ENCODE data around the gene PLD2. TPM values are rescaled to one million over a fixed set of nuclear protein-coding genes. Genes with fewer than 3 reads are reported as not detected.
A peak's percentile ranks its signal among the peaks of the same experiment; 100 is the strongest.
"Not testable (repeated sequence)": the region's sequence is repeated elsewhere in the genome, so short reads cannot be mapped to it uniquely, and the experiment has no call there.

PLD2 gene
- total RNA-seq, 1 donor from 2014 or later: 61.4 TPM

GRCh38 chr17:4860651-4861050, 53.7 kb downstream of the PLD2 start:
- Mint-ChIP-seq H3K9me3 (ENCODE audit: unreplicated experiment) (no peaks in the 10 kb centered on the region), H3K36me3 (ENCODE audit: unreplicated experiment) (no peaks in the 10 kb centered on the region), H3K27me3 (ENCODE audit: unreplicated experiment) (peaks cover 5% of the 10 kb centered on the region), H3K4me3 (ENCODE audit: unreplicated experiment) (peak overlapping the region; percentile 45), H3K4me1 (ENCODE audit: low read depth, unreplicated experiment) (peaks cover 30% of the 10 kb centered on the region), H3K27ac (ENCODE audit: unreplicated experiment) (no peak overlapping the region)
- no peak for DNase-seq
- no peak for TF ChIP-seq CTCF (IDR thresholded peaks at IDR 0.05; ENCODE audit: partially characterized antibody, unreplicated experiment)

DNA sequence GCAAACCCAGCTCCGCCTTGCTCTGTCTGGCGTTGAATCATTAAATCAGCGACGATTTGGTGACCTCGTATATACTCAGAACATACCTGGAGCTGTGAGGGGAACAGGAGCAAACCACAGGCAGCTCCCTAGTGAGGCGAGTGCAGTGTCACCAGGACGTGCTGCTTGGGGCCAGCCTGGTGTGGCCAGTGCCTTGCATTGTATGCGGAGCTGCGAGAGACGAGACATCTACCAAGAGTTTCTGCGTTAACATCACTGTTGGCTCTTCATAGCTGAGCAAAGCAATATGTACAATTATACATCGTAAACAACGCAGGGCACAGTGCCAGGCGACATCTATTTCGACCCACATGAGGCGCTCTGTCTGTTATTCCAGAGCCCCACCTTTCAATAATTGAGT, 54.1 kb downstream of the PLD2 start:
- H3K27ac Mint-ChIP-seq (ENCODE audit: unreplicated experiment): no peak overlapping the region
- no peak overlapping the region for H3K4me3 Mint-ChIP-seq (ENCODE audit: unreplicated experiment)
- peaks cover 29% of the 10 kb centered on the region for H3K4me1 Mint-ChIP-seq (ENCODE audit: low read depth, unreplicated experiment)
- no peaks in the 10 kb centered on the region for H3K36me3 Mint-ChIP-seq (ENCODE audit: unreplicated experiment)
- no peak for TF ChIP-seq CTCF (IDR thresholded peaks at IDR 0.05; ENCODE audit: partially characterized antibody, unreplicated experiment)
- DNase-seq: no peak
- H3K27me3 Mint-ChIP-seq (ENCODE audit: unreplicated experiment): peaks cover 5% of the 10 kb centered on the region
- no peaks in the 10 kb centered on the region for H3K9me3 Mint-ChIP-seq (ENCODE audit: unreplicated experiment)

- no peak overlapping the region for H3K27ac Mint-ChIP-seq (ENCODE audit: unreplicated experiment)
- H3K4me3 Mint-ChIP-seq (ENCODE audit: unreplicated experiment): no peak overlapping the region
- no peak for TF ChIP-seq CTCF (IDR thresholded peaks at IDR 0.05; ENCODE audit: partially characterized antibody, unreplicated experiment)
- no peak for DNase-seq
- H3K9me3 Mint-ChIP-seq (ENCODE audit: unreplicated experiment): no peaks in the 10 kb centered on the region
- H3K36me3 Mint-ChIP-seq (ENCODE audit: unreplicated experiment): no peaks in the 10 kb centered on the region
- H3K27me3 Mint-ChIP-seq (ENCODE audit: unreplicated experiment): no peaks in the 10 kb centered on the region
- peaks cover 15% of the 10 kb centered on the region for H3K4me1 Mint-ChIP-seq (ENCODE audit: low read depth, unreplicated experiment)
These were observed 55.8 kb downstream of the PLD2 start for GRCh38 chr17:4862720-4863119.

DNA sequence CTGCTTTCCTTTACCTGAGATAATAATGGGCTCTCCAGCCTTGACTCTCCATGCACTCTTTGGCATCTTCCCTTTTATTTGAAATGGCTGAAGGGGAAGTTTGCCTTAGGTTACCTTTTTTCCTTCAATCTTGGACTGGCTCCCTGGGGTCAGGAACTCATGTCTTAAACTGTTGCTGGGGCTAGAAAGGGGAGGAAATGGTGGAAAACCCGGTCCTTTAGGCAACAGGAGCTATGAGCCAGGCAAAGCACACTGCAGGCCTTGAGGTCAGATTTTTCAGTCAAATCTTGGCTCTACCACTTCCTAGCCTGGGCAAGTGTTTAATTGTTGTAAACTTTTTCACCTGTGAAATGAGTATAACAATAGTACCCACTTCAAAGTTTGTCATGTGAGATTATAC, 56.4 kb downstream of the PLD2 start:
- no peak for TF ChIP-seq CTCF (IDR thresholded peaks at IDR 0.05; ENCODE audit: partially characterized antibody, unreplicated experiment)
- Mint-ChIP-seq H3K27ac (ENCODE audit: unreplicated experiment) (no peak overlapping the region), H3K4me1 (ENCODE audit: low read depth, unreplicated experiment) (peaks cover 11% of the 10 kb centered on the region)

GRCh38 chr17:4867535-4867934, 60.6 kb downstream of the PLD2 start:
- H3K9me3 Mint-ChIP-seq (ENCODE audit: unreplicated experiment); H3K27me3 Mint-ChIP-seq (ENCODE audit: unreplicated experiment); H3K27ac Mint-ChIP-seq (ENCODE audit: unreplicated experiment); DNase-seq; H3K36me3 Mint-ChIP-seq (ENCODE audit: unreplicated experiment); H3K4me1 Mint-ChIP-seq (ENCODE audit: low read depth, unreplicated experiment); H3K4me3 Mint-ChIP-seq (ENCODE audit: unreplicated experiment): not testable (repeated sequence)

More for the DNA sequence above, 56.4 kb downstream of the PLD2 start:
- Mint-ChIP-seq H3K4me3 (ENCODE audit: unreplicated experiment) (no peak overlapping the region), H3K36me3 (ENCODE audit: unreplicated experiment) (no peaks in the 10 kb centered on the region), H3K9me3 (ENCODE audit: unreplicated experiment) (no peaks in the 10 kb centered on the region), H3K27me3 (ENCODE audit: unreplicated experiment) (peaks cover 1% of the 10 kb centered on the region)
- DNase-seq: no peak

GRCh38 chr17:4869058-4869998, 62.4 kb downstream of the PLD2 start:
- H3K4me3 Mint-ChIP-seq (ENCODE audit: unreplicated experiment); H3K27me3 Mint-ChIP-seq (ENCODE audit: unreplicated experiment); DNase-seq; H3K4me1 Mint-ChIP-seq (ENCODE audit: low read depth, unreplicated experiment); H3K9me3 Mint-ChIP-seq (ENCODE audit: unreplicated experiment); H3K36me3 Mint-ChIP-seq (ENCODE audit: unreplicated experiment); H3K27ac Mint-ChIP-seq (ENCODE audit: unreplicated experiment): not testable (repeated sequence)
